Stimulated activated naive CD8-positive, alpha-beta T cell treated with anti-CD3 and anti-CD28 coated beads, Interleukin-15, Interleukin-2, amounts not matched to agents 100 ng/mL and 50 ng/mL, for 24 hours (primary cell): ENCODE results near the gene MORC2.

ENCODE experiments used
- H3K27ac Mint-ChIP-seq: one replicate; pipeline ENCODE4 v1.8.0; 2021; ENCODE audit warnings: mild to moderate bottlenecking, mixed read lengths
- H3K27me3 Mint-ChIP-seq: one replicate; pipeline ENCODE4 v1.8.0; 2021; ENCODE audit warnings: mixed read lengths
- H3K36me3 Mint-ChIP-seq: one replicate; pipeline ENCODE4 v1.8.0; 2021; ENCODE audit warnings: low read depth, mixed read lengths
- H3K4me1 Mint-ChIP-seq: one replicate; pipeline ENCODE4 v1.8.0; 2021; ENCODE audit warnings: low read depth, mixed read lengths
- H3K4me3 Mint-ChIP-seq: one replicate; pipeline ENCODE4 v1.8.0; 2021; ENCODE audit warnings: mild to moderate bottlenecking, mixed read lengths
- H3K9me3 Mint-ChIP-seq: one replicate; pipeline ENCODE4 v1.8.0; 2021; ENCODE audit warnings: mixed read lengths

MORC2 gene

DNA sequence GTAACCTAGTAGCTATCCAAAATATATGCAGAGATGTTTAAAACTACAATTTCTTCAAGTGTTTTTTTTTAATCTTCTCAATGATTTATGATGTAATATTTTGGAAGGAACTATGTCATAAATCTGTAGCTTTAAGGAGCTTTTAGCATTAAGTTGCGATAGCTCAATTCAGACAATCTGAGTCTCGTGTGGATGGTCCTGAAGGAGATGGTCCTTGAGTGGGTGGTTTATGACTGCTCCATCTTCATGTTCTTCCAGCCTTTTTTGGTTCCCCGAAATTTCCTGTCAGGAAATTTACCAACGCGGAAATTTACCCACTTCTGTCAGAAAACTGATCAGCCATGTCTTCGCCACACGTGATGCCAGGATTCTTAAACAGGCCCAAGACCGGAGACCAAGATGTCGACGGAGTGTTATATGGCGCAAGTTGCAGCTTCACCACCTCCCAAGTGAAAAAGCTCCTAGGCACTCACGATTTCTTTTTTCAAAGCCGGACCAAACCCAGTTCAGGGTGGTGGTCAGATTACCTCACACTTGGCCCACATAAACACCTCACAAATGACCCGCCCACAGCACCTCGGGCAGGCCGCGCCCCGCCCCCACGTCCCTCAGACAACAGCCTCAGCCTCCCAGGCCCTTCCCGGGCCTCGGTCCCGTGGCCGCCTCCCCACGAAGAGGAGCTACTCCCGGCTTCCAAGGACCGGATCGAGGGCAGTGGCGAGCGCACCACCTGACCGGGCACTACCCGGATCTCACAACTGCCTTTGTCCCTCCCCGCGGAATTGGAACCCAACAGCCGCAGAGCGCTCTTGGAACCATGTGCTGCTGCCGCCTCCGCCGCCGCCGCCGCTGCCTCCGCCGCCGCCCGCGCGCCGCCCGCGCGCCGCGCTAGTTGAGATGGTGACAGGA, at the start of gene MORC2:
Gene MORC2, minus strand, starts transcription at position 760 of the 909 bp plus-strand sequence. CDS start 885 bp downstream, outside the sequence.
- peaks cover 37% of the 10 kb centered on the region for H3K9me3 Mint-ChIP-seq
- no peaks in the 10 kb centered on the region for H3K27me3 Mint-ChIP-seq
- peak within 1 kb of the TSS; percentile 96 for H3K27ac Mint-ChIP-seq
- H3K4me3 Mint-ChIP-seq, result peak within 1 kb of the TSS; percentile 89
- H3K4me1 Mint-ChIP-seq, result peaks cover 62% of the 10 kb centered on the region
- peaks cover 77% of the 10 kb centered on the region for H3K36me3 Mint-ChIP-seq

GRCh38 chr22:31005535-31005934, 37.0 kb upstream of the MORC2 start:
- no peak overlapping the region for H3K27ac Mint-ChIP-seq
- H3K4me1 Mint-ChIP-seq, result no peaks in the 10 kb centered on the region
- no peaks in the 10 kb centered on the region for H3K36me3 Mint-ChIP-seq
- no peak overlapping the region for H3K4me3 Mint-ChIP-seq
- H3K27me3 Mint-ChIP-seq, result no peaks in the 10 kb centered on the region
- H3K9me3 Mint-ChIP-seq, result peaks cover 4% of the 10 kb centered on the region

- no peaks in the 10 kb centered on the region for H3K4me1 Mint-ChIP-seq
- no peaks in the 10 kb centered on the region for H3K9me3 Mint-ChIP-seq
- no peaks in the 10 kb centered on the region for H3K36me3 Mint-ChIP-seq
- no peak overlapping the region for H3K27ac Mint-ChIP-seq
- H3K4me3 Mint-ChIP-seq, result no peak overlapping the region
- H3K27me3 Mint-ChIP-seq, result no peaks in the 10 kb centered on the region
Measured at GRCh38 chr22:31001124-31001770, 32.7 kb upstream of the MORC2 start.

- Mint-ChIP-seq H3K27ac (no peak overlapping the region), H3K4me3 (no peak overlapping the region), H3K9me3 (no peaks in the 10 kb centered on the region), H3K36me3 (no peaks in the 10 kb centered on the region), H3K4me1 (no peaks in the 10 kb centered on the region), H3K27me3 (no peaks in the 10 kb centered on the region)
Measured at GRCh38 chr22:30998329-30998728, 29.8 kb upstream of the MORC2 start.

DNA sequence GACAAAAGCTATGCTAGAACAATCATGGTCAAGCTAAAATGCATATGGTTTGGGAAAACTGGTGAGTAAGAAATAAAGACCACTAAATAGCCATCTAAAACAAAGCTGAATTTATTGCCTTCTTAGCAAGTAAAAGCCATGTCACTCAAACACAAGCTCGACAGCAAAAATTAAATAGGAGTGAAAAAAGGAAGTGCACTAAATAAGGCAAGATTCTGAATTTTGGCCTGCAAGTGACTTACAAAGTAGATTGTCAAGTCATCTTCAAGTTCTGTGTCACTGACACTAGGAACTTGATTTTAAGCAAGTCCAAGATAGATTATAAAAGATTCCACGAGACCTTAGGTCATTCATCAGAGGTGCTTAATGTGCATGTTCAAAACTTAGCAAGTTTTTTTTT, 27.9 kb upstream of the MORC2 start:
- H3K36me3 Mint-ChIP-seq, result no peaks in the 10 kb centered on the region
- H3K4me1 Mint-ChIP-seq, result no peaks in the 10 kb centered on the region
- no peak overlapping the region for H3K4me3 Mint-ChIP-seq
- peaks cover 3% of the 10 kb centered on the region for H3K9me3 Mint-ChIP-seq
- H3K27ac Mint-ChIP-seq, result no peak overlapping the region
- H3K27me3 Mint-ChIP-seq, result no peaks in the 10 kb centered on the region

DNA sequence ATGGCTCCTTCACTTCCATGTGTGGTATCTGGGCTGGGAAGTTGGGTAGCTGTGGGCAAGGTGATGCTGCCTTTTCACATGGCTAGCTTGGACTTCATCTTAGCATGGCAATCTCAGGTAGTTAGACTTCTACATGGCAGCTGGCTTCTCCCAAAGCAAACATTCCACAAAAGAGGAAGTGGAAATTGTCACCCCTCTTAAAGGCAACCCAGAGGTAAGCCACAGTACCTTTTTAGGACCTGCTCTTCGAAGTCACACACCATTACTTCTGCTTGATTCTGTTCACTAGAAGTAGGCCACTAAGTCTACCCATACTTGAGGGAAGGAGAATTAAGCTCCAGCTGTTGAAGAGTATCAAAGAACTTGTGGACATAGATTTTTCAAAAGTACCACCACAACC, 26.4 kb upstream of the MORC2 start:
- H3K27me3 Mint-ChIP-seq, result no peaks in the 10 kb centered on the region
- H3K27ac Mint-ChIP-seq, result no peak overlapping the region
- no peaks in the 10 kb centered on the region for H3K4me1 Mint-ChIP-seq
- H3K9me3 Mint-ChIP-seq, result peaks cover 3% of the 10 kb centered on the region
- H3K36me3 Mint-ChIP-seq, result no peaks in the 10 kb centered on the region
- H3K4me3 Mint-ChIP-seq, result no peak overlapping the region

GRCh38 chr22:30992565-30992964, 24.0 kb upstream of the MORC2 start:
- Mint-ChIP-seq H3K27ac (no peak overlapping the region), H3K36me3 (no peaks in the 10 kb centered on the region), H3K27me3 (no peaks in the 10 kb centered on the region), H3K9me3 (peaks cover 8% of the 10 kb centered on the region), H3K4me3 (no peak overlapping the region), H3K4me1 (no peaks in the 10 kb centered on the region)

GRCh38 chr22:30990690-30991089, 22.1 kb upstream of the MORC2 start:
- Mint-ChIP-seq H3K27me3 (no peaks in the 10 kb centered on the region), H3K36me3 (no peaks in the 10 kb centered on the region), H3K9me3 (peaks cover 11% of the 10 kb centered on the region), H3K4me1 (no peaks in the 10 kb centered on the region), H3K27ac (no peak overlapping the region), H3K4me3 (no peak overlapping the region)

DNA sequence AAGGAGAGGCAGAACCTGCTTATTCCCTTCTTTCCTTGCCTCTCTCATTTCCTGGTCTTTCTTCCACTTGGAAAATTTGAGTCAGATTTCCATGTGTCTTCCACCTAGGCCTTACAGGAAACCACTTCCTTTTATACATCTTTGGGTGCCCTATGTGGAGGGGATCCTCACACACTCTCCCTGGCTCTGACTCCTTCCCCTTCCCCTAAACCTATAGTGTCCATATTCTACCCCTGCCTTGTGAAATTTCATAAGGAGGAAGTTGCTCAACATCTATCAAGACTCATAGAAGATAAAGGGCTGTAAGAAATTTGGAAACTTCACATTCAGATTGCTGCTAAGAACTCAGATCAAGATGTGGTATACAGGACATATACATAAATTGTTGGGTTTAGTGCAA, 20.9 kb upstream of the MORC2 start:
- H3K27ac Mint-ChIP-seq, result no peak overlapping the region
- H3K4me1 Mint-ChIP-seq, result no peaks in the 10 kb centered on the region
- H3K4me3 Mint-ChIP-seq, result no peak overlapping the region
- no peaks in the 10 kb centered on the region for H3K36me3 Mint-ChIP-seq
- H3K9me3 Mint-ChIP-seq, result peaks cover 11% of the 10 kb centered on the region
- H3K27me3 Mint-ChIP-seq, result no peaks in the 10 kb centered on the region

DNA sequence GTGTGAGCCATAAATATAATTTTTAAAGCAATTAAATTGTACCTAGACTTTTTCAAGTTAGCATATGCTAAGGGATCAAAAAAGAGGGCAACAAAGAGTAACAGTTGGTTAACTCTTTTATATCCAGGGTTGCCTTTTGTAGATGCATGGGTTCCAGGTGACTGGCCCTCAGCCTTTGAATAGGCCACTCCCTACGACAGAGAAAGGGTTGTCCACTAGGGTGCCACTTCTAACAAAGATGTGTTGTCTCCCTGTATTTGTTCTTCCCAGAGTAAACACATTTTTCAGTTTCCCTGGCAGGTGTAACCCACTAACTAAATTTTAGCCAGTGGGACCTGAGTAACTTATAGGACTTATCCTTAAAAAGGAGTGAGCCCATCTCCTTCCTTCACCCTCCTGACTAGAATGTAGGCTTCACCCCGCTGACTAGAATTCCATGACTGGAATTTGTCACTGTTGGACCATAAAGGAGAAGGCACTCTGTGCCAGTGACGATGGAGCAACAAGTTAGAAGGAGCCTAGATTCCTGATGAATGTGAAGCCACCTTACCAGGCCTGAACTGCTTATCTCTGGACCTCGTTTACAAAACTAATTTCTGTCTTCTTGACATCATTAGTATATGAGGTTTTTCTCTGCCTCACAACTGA, 17.1 kb upstream of the MORC2 start:
- Mint-ChIP-seq H3K4me3 (no peak overlapping the region), H3K36me3 (no peaks in the 10 kb centered on the region), H3K27me3 (no peaks in the 10 kb centered on the region), H3K9me3 (peaks cover 32% of the 10 kb centered on the region), H3K4me1 (no peaks in the 10 kb centered on the region), H3K27ac (no peak overlapping the region)

GRCh38 chr22:30984317-30984716, 15.7 kb upstream of the MORC2 start:
- H3K27ac Mint-ChIP-seq, result no peak overlapping the region

GRCh38 chr22:30982512-30982911, 13.9 kb upstream of the MORC2 start:
- Mint-ChIP-seq H3K27me3 (no peaks in the 10 kb centered on the region), H3K4me3 (no peak overlapping the region), H3K4me1 (peaks cover 7% of the 10 kb centered on the region), H3K9me3 (peaks cover 50% of the 10 kb centered on the region), H3K36me3 (peaks cover 23% of the 10 kb centered on the region), H3K27ac (no peak overlapping the region)

More at GRCh38 chr22:30984317-30984716, 15.7 kb upstream of the MORC2 start:
- Mint-ChIP-seq H3K4me1 (peaks cover 7% of the 10 kb centered on the region), H3K4me3 (no peak overlapping the region), H3K27me3 (no peaks in the 10 kb centered on the region), H3K36me3 (peaks cover 7% of the 10 kb centered on the region), H3K9me3 (peaks cover 39% of the 10 kb centered on the region)

GRCh38 chr22:30979932-30980331, 11.4 kb upstream of the MORC2 start:
- Mint-ChIP-seq H3K27me3 (no peaks in the 10 kb centered on the region), H3K4me1 (peaks cover 7% of the 10 kb centered on the region), H3K4me3 (no peak overlapping the region), H3K36me3 (peaks cover 49% of the 10 kb centered on the region), H3K27ac (no peak overlapping the region), H3K9me3 (peaks cover 64% of the 10 kb centered on the region)

GRCh38 chr22:30978304-30978962, 9.9 kb upstream of the MORC2 start:
- Mint-ChIP-seq H3K36me3 (peaks cover 64% of the 10 kb centered on the region), H3K27ac (no peak overlapping the region), H3K9me3 (peaks cover 65% of the 10 kb centered on the region), H3K4me1 (peaks cover 7% of the 10 kb centered on the region), H3K27me3 (no peaks in the 10 kb centered on the region), H3K4me3 (no peak overlapping the region)

DNA sequence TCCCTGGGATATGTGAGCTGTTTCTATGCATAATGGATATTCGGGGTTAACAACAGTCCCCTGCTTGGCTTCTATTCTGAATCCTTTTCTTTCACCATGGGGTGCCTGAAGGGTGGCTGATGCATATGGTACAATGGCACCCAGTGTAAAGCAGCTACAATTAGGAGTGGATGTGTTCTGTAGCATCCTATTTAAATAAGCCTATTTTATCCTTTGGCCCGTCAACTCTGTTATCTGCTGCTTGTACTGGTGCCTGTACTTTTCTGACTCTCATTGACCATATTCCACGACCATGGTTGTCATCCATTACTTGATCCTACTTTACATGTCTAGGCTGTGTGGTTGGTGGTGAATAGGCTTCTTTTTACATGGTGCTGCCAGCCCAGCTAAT, 1.8 kb upstream of the MORC2 start:
- Mint-ChIP-seq H3K4me1 (peaks cover 56% of the 10 kb centered on the region), H3K9me3 (peaks cover 40% of the 10 kb centered on the region), H3K36me3 (peaks cover 82% of the 10 kb centered on the region), H3K27ac (peak overlapping the region; percentile 82), H3K4me3 (peak overlapping the region; percentile 89), H3K27me3 (no peaks in the 10 kb centered on the region)
